ENCODE results near the gene NPR1. TPM values are rescaled to one million over a fixed set of nuclear protein-coding genes. Genes with fewer than 3 reads are reported as not detected.
A peak's percentile ranks its signal among the peaks of the same experiment; 100 is the strongest.

NPR1 gene
- total RNA-seq, 1 experiment from 2014 or later, result 16.5 TPM

GRCh38 chr1:153727463-153728304, 49.2 kb downstream of the NPR1 start, which contains the start of gene INTS3 (continued):
- no peak for TF ChIP-seq E2F5 (CRISPR knock-in tag; IDR thresholded peaks at IDR 0.05)
- TF ChIP-seq GABPB1 (CRISPR knock-in tag; IDR thresholded peaks at IDR 0.05), result no peak
- TF ChIP-seq CREM (CRISPR knock-in tag; IDR thresholded peaks at IDR 0.05), result no peak
- no peak; the same call in 1 of the 2 replicates for TF ChIP-seq USF1 (CRISPR knock-in tag; IDR thresholded peaks at IDR 0.05)
- no peak for TF ChIP-seq IRF2 (CRISPR knock-in tag; IDR thresholded peaks at IDR 0.05; ENCODE audit: borderline replicate concordance, low read depth)
- TF ChIP-seq ZBTB21 (CRISPR knock-in tag; IDR thresholded peaks at IDR 0.05; ENCODE audit: borderline replicate concordance), result no peak
- TF ChIP-seq ELF4 (CRISPR knock-in tag; IDR thresholded peaks at IDR 0.05; ENCODE audit: low read depth), result no peak
- TF ChIP-seq MLX (CRISPR knock-in tag; IDR thresholded peaks at IDR 0.05), result no peak
- no peak for TF ChIP-seq E2F4 (CRISPR knock-in tag; IDR thresholded peaks at IDR 0.05; ENCODE audit: borderline replicate concordance, low read depth)
- TF ChIP-seq CREB1 (CRISPR knock-in tag; IDR thresholded peaks at IDR 0.05), result 0 out of 2 replicates have a peak, but pooled peaks have one; percentile 23
- TF ChIP-seq ZNF512 (CRISPR knock-in tag; IDR thresholded peaks at IDR 0.05; ENCODE audit: borderline replicate concordance), result no peak
- TF ChIP-seq HMGA2 (CRISPR knock-in tag; IDR thresholded peaks at IDR 0.05), result no peak
- TF ChIP-seq GTF2I (CRISPR knock-in tag; conservative IDR thresholded peaks at IDR 0.05), result no peak
- TF ChIP-seq FOXP1 (CRISPR knock-in tag; IDR thresholded peaks at IDR 0.05; ENCODE audit: borderline replicate concordance), result 0 out of 2 replicates have a peak, but pooled peaks have one; percentile 22
- no peak for TF ChIP-seq ZNF423 (CRISPR knock-in tag; IDR thresholded peaks at IDR 0.05)
- TF ChIP-seq MAX (CRISPR knock-in tag; IDR thresholded peaks at IDR 0.05), result peak; percentile 74; the same call in 1 of the 2 replicates
- TF ChIP-seq ZNF232 (CRISPR knock-in tag; IDR thresholded peaks at IDR 0.05), result peak; percentile 73; the same call in 1 of the 2 replicates
- no peak for TF ChIP-seq JAZF1 (CRISPR knock-in tag; IDR thresholded peaks at IDR 0.05)
- no peak for TF ChIP-seq NR1H2 (CRISPR knock-in tag; IDR thresholded peaks at IDR 0.05)
- no peak for TF ChIP-seq ZBTB43 (CRISPR knock-in tag; IDR thresholded peaks at IDR 0.05)
- TF ChIP-seq ATF3 (CRISPR knock-in tag; conservative IDR thresholded peaks at IDR 0.05), result no peak
- no peak; the same call in 1 of the 2 replicates for TF ChIP-seq FOXK1 (CRISPR knock-in tag; IDR thresholded peaks at IDR 0.05)
- TF ChIP-seq NFYB (CRISPR knock-in tag; conservative IDR thresholded peaks at IDR 0.05; ENCODE audit: low read depth), result peak; percentile 90
